ENCODE data around the gene ZSWIM4. TPM values are rescaled to one million over a fixed set of nuclear protein-coding genes. Genes with fewer than 3 reads are reported as not detected.

Gene ZSWIM4
- total and polyA plus RNA-seq, 2 of the 13 experiments (the other 11 are each of a cell fraction or from before 2014, with no cell fraction given) = 0.33 to 0.86 TPM

- H2AFZ ChIP-seq (ENCODE audit: low read length) = no peak overlapping the region
- no peaks in the 10 kb centered on the region for H3K27me3 ChIP-seq (ENCODE audit: control insufficient read depth in 1 of 2, insufficient read depth in 2 of 2, low read length in 2 of 2)
- H3K4me1 ChIP-seq (ENCODE audit: insufficient read depth, low read length) = peaks cover 28% of the 10 kb centered on the region
- 0 out of 2 replicates have a peak overlapping the region, but pooled peaks have one; percentile 44 for H3K9ac ChIP-seq (ENCODE audit: insufficient read depth, low read depth, low read length)
- H3K27ac ChIP-seq (ENCODE audit: extremely low read length, insufficient read depth, low read length) = peak overlapping the region; percentile 41
- in situ Hi-C loops (cut with HindIII; ENCODE audit: extremely low pct_ligation_motif_present, low pct_unique_long_range_greater_than_20kb) (no loop called here), intact Hi-C loops (cut with micrococcal nuclease; ENCODE audit: unreplicated experiment) (loop anchor here (5.0 kb wide), 1 partner anchor 37 kb away; the partner anchor contains the start of gene ZSWIM4)
- BruUV-seq (replicated peaks) = no TSS peak
- DNase-seq (ENCODE audit: low spot score) = no peak
- 80% methylated on average over 14 of the region's 14 CpGs for WGBS (ENCODE audit: low lambda C conversion rate)
- ChIA-PET CTCF (ENCODE audit: low intra/inter-chr PET ratio, low total read pairs) (no interaction called here), POLR2A (interaction anchor here (1.4 kb wide), 1 partner anchor 28 kb away, joined by 7 read pairs; no protein-coding TSS in a partner anchor)
- no peaks in the 10 kb centered on the region for H3K9me3 ChIP-seq (ENCODE audit: low read length)
- H4K20me1 ChIP-seq (ENCODE audit: insufficient read depth, low read length) = no peaks in the 10 kb centered on the region
- TF ChIP-seq NR2C2 (CRISPR knock-in tag; IDR thresholded peaks at IDR 0.05; ENCODE audit: borderline replicate concordance) (no peak), POLR2A (IDR thresholded peaks at IDR 0.05; ENCODE audit: insufficient read depth in 1 of 2, low read depth in 2 of 2, low read length in 2 of 2) (peak in 1 of 2 experiments; percentile 29; a peak in 1 of 4 replicates), TBX3 (IDR thresholded peaks at IDR 0.05; ENCODE audit: borderline replicate concordance) (no peak), MXD4 (CRISPR knock-in tag; IDR thresholded peaks at IDR 0.05) (no peak), EED (CRISPR knock-in tag; IDR thresholded peaks at IDR 0.05) (no peak), ZNF678 (CRISPR knock-in tag; IDR thresholded peaks at IDR 0.05) (no peak), ZBTB2 (CRISPR knock-in tag; IDR thresholded peaks at IDR 0.05; ENCODE audit: low read depth) (no peak), ZNF446 (CRISPR knock-in tag; IDR thresholded peaks at IDR 0.05) (no peak), MYNN (CRISPR knock-in tag; IDR thresholded peaks at IDR 0.05; ENCODE audit: low read depth) (no peak), ZNF562 (CRISPR knock-in tag; IDR thresholded peaks at IDR 0.05; ENCODE audit: borderline replicate concordance) (no peak), DRAP1 (CRISPR knock-in tag; IDR thresholded peaks at IDR 0.05) (no peak), PHF21A (CRISPR knock-in tag; IDR thresholded peaks at IDR 0.05) (0 out of 2 replicates have a peak, but pooled peaks have one; percentile 8)
- H3K4me3 ChIP-seq (replicated peaks in 1 of 3; ENCODE audit: insufficient read depth in 1 of 3, low read depth in 2 of 3, low read length in 3 of 3) = peak overlapping the region in 1 of 3 experiments; percentile 74; a peak in 1 of 6 replicates
- no peak; the same call in 2 of the 3 replicates for ATAC-seq
- H3K4me2 ChIP-seq (ENCODE audit: low read depth, low read length) = peak overlapping the region; percentile 82
- peaks cover 6% of the 10 kb centered on the region for H3K79me2 ChIP-seq (ENCODE audit: insufficient read depth, low read length)
- no peak for FAIRE-seq
- H3K36me3 ChIP-seq (replicated peaks in 1 of 2; ENCODE audit: control insufficient read depth in 1 of 2, insufficient read depth in 2 of 2, low read length in 2 of 2) = no peaks in the 10 kb centered on the region; a peak in 2 of 5 replicates
Measured at GRCh38 chr19:13834244-13835069, 39.2 kb downstream of the ZSWIM4 start.
